SK-N-SH treated with all-trans-retinoic acid at 6 μM for 48 hours (cell line): ENCODE measurements around the gene NGLY1.

Source experiments
- ATAC-seq: fragments of 200-7000 bp; cut with Tn5 transposase; 3 replicates; pipeline ENCODE4 v1.9.1; 2020; ENCODE audit warnings: mild to moderate bottlenecking, moderate library complexity
- ARNTL ChIP-seq: fragments of 450-650 bp; formaldehyde crosslinking; IDR thresholded peaks from 2 replicates; pipeline ENCODE4 v1.5.0; 2020; ENCODE audit warnings: low read depth, mild to moderate bottlenecking, moderate library complexity, borderline replicate concordance
- BACH2 ChIP-seq: fragments of 250-450 bp; sonication (Bioruptor Pico); IDR thresholded peaks from 2 replicates; pipeline ENCODE4 v1.9.0; 2021; ENCODE audit warnings: mild to moderate bottlenecking, borderline replicate concordance
- CSDC2 ChIP-seq: fragments of 250-450 bp; sonication (Bioruptor Pico); IDR thresholded peaks from 2 replicates; pipeline ENCODE4 v1.5.0; 2020; ENCODE audit warnings: mild to moderate bottlenecking, moderate library complexity
- CSRNP3 ChIP-seq: fragments of 250-450 bp; sonication (Bioruptor Pico); IDR thresholded peaks from 2 replicates; pipeline ENCODE4 v1.5.1; 2021; ENCODE audit warnings: mild to moderate bottlenecking, moderate library complexity
- ESRRG ChIP-seq: fragments of 250-450 bp; sonication (Bioruptor Pico); IDR thresholded peaks from 2 replicates; pipeline ENCODE4 v1.6.1; 2021; ENCODE audit warnings: mild to moderate bottlenecking
- GLIS3 ChIP-seq: fragments of 250-450 bp; sonication (Bioruptor Pico); IDR thresholded peaks from 2 replicates; pipeline ENCODE4 v1.5.0; 2020; ENCODE audit warnings: mild to moderate bottlenecking, moderate library complexity
- PATZ1 ChIP-seq: fragments of 250-450 bp; sonication (Bioruptor Pico); IDR thresholded peaks from 2 replicates; pipeline ENCODE4 v1.8.0; 2020; ENCODE audit warnings: mild to moderate bottlenecking, moderate library complexity, borderline replicate concordance
- PPARA ChIP-seq: fragments of 250-450 bp; sonication (Bioruptor Pico); IDR thresholded peaks from 2 replicates; pipeline ENCODE4 v1.5.0; 2020; ENCODE audit warnings: mild to moderate bottlenecking, borderline replicate concordance
- RARB ChIP-seq: fragments of 250-450 bp; sonication (Bioruptor Pico); IDR thresholded peaks from 2 replicates; pipeline ENCODE4 v1.8.0; 2021; ENCODE audit warnings: mild to moderate bottlenecking, moderate library complexity
- SNAI2 ChIP-seq: fragments of 250-450 bp; sonication (Bioruptor Pico); IDR thresholded peaks from 2 replicates; pipeline ENCODE4 v1.5.0; 2020; ENCODE audit warnings: mild to moderate bottlenecking, moderate library complexity
- TCF4 ChIP-seq: fragments of 250-450 bp; sonication (Bioruptor Pico); IDR thresholded peaks from 2 replicates; pipeline ENCODE4 v1.8.0; 2021; ENCODE audit warnings: mild to moderate bottlenecking, moderate library complexity, borderline replicate concordance
- TOX ChIP-seq: fragments of 250-450 bp; sonication (Bioruptor Pico); IDR thresholded peaks from 2 replicates; pipeline ENCODE4 v1.8.0; 2021; ENCODE audit warnings: mild to moderate bottlenecking, moderate library complexity, borderline replicate concordance
- ZC3H10 ChIP-seq: fragments of 250-450 bp; sonication (Bioruptor Pico); IDR thresholded peaks from 2 replicates; pipeline ENCODE4 v1.5.1; 2021; ENCODE audit warnings: mild to moderate bottlenecking, moderate library complexity
- ZFP3 ChIP-seq: fragments of 250-450 bp; sonication (Bioruptor Pico); IDR thresholded peaks from 2 replicates; pipeline ENCODE4 v1.5.0; 2020; ENCODE audit warnings: mild to moderate bottlenecking, moderate library complexity
- ZNF70 ChIP-seq: fragments of 450-650 bp; formaldehyde crosslinking; IDR thresholded peaks from 2 replicates; pipeline ENCODE4 v1.5.0; 2020; ENCODE audit warnings: mild to moderate bottlenecking, moderate library complexity
- TF ChIP-seq, protein P1 (sequence below): fragments of 250-450 bp; sonication (Bioruptor Pico); IDR thresholded peaks from 2 replicates; pipeline ENCODE4 v1.8.0; 2021; ENCODE audit warnings: low read depth, mild to moderate bottlenecking, moderate library complexity, borderline replicate concordance
- TF ChIP-seq, protein P2 (sequence below): fragments of 250-450 bp; sonication (Bioruptor Pico); IDR thresholded peaks from 2 replicates; pipeline ENCODE4 v1.5.0; 2020; ENCODE audit warnings: mild to moderate bottlenecking, moderate library complexity
- TF ChIP-seq, protein P3 (sequence below): fragments of 250-450 bp; sonication (Bioruptor Pico); IDR thresholded peaks from 2 replicates; pipeline ENCODE4 v1.5.1; 2020; ENCODE audit warnings: low read depth, mild to moderate bottlenecking, moderate library complexity

The NGLY1 gene

GRCh38 chr3:25713341-25713985, 69.8 kb downstream of the NGLY1 start:
- no peak for TF ChIP-seq ZNF70
- TF ChIP-seq, protein P1, sequence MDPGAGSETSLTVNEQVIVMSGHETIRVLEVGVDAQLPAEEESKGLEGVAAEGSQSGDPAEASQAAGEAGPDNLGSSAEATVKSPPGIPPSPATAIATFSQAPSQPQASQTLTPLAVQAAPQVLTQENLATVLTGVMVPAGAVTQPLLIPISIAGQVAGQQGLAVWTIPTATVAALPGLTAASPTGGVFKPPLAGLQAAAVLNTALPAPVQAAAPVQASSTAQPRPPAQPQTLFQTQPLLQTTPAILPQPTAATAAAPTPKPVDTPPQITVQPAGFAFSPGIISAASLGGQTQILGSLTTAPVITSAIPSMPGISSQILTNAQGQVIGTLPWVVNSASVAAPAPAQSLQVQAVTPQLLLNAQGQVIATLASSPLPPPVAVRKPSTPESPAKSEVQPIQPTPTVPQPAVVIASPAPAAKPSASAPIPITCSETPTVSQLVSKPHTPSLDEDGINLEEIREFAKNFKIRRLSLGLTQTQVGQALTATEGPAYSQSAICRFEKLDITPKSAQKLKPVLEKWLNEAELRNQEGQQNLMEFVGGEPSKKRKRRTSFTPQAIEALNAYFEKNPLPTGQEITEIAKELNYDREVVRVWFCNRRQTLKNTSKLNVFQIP (CRISPR knock-in tag) = no peak
- no peak for TF ChIP-seq BACH2
- TF ChIP-seq PPARA (CRISPR knock-in tag) = no peak
- no peak for ATAC-seq

- TF ChIP-seq BACH2 (no peak), TOX (no peak), TCF4 (CRISPR knock-in tag) (no peak), ZC3H10 (CRISPR knock-in tag) (no peak), RARB (no peak), ESRRG (CRISPR knock-in tag) (no peak), ZFP3 (CRISPR knock-in tag) (no peak), ARNTL (CRISPR knock-in tag) (no peak)
- TF ChIP-seq, protein P2, sequence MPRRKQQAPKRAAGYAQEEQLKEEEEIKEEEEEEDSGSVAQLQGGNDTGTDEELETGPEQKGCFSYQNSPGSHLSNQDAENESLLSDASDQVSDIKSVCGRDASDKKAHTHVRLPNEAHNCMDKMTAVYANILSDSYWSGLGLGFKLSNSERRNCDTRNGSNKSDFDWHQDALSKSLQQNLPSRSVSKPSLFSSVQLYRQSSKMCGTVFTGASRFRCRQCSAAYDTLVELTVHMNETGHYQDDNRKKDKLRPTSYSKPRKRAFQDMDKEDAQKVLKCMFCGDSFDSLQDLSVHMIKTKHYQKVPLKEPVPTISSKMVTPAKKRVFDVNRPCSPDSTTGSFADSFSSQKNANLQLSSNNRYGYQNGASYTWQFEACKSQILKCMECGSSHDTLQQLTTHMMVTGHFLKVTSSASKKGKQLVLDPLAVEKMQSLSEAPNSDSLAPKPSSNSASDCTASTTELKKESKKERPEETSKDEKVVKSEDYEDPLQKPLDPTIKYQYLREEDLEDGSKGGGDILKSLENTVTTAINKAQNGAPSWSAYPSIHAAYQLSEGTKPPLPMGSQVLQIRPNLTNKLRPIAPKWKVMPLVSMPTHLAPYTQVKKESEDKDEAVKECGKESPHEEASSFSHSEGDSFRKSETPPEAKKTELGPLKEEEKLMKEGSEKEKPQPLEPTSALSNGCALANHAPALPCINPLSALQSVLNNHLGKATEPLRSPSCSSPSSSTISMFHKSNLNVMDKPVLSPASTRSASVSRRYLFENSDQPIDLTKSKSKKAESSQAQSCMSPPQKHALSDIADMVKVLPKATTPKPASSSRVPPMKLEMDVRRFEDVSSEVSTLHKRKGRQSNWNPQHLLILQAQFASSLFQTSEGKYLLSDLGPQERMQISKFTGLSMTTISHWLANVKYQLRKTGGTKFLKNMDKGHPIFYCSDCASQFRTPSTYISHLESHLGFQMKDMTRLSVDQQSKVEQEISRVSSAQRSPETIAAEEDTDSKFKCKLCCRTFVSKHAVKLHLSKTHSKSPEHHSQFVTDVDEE (CRISPR knock-in tag) = no peak
- TF ChIP-seq, protein P3, sequence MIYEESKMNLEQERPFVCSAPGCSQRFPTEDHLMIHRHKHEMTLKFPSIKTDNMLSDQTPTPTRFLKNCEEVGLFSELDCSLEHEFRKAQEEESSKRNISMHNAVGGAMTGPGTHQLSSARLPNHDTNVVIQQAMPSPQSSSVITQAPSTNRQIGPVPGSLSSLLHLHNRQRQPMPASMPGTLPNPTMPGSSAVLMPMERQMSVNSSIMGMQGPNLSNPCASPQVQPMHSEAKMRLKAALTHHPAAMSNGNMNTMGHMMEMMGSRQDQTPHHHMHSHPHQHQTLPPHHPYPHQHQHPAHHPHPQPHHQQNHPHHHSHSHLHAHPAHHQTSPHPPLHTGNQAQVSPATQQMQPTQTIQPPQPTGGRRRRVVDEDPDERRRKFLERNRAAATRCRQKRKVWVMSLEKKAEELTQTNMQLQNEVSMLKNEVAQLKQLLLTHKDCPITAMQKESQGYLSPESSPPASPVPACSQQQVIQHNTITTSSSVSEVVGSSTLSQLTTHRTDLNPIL = no peak
- ATAC-seq = no peak
Observed at GRCh38 chr3:25711090-25711489, 72.2 kb downstream of the NGLY1 start.

- ATAC-seq = no peak
- no peak for TF ChIP-seq RARB
Observed at GRCh38 chr3:25708036-25708435, 75.2 kb downstream of the NGLY1 start.

- TF ChIP-seq ESRRG (CRISPR knock-in tag) = no peak
Observed at GRCh38 chr3:25707268-25707926, 75.8 kb downstream of the NGLY1 start.

GRCh38 chr3:25706213-25706612, 77.0 kb downstream of the NGLY1 start:
- no peak for ATAC-seq
- TF ChIP-seq GLIS3 (CRISPR knock-in tag) (no peak), ZFP3 (CRISPR knock-in tag) (no peak), TCF4 (CRISPR knock-in tag) (no peak), SNAI2 (CRISPR knock-in tag) (no peak), ARNTL (CRISPR knock-in tag) (no peak)

More at GRCh38 chr3:25707268-25707926, 75.8 kb downstream of the NGLY1 start:
- no peak for ATAC-seq

DNA sequence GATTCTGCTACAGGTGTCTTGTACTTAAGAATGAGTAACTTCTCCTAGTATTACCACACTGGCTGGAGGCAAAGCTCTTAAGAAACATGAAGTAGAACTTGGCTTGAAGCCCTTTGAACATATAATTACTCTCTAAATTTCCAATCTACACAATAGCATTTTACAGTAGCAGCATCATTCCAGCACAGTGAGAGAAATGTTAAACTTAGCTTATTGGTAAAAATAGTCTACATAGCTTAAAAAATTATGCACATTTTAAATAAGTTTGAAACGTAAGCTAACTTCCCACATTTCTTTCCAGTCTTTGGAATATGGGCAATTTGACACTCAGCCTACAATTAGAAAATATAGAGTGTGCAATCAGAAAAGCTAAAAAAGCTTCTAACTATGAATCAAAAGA, 85.7 kb downstream of the NGLY1 start:
- no peak for ATAC-seq
- TF ChIP-seq GLIS3 (CRISPR knock-in tag) (no peak), ESRRG (CRISPR knock-in tag) (no peak), CSRNP3 (no peak), TCF4 (CRISPR knock-in tag) (no peak), SNAI2 (CRISPR knock-in tag) (no peak), PATZ1 (CRISPR knock-in tag) (no peak), ZNF70 (no peak), CSDC2 (CRISPR knock-in tag) (no peak)
- TF ChIP-seq, protein P3 = no peak
- TF ChIP-seq, protein P1 (CRISPR knock-in tag) = no peak
